Stimulated activated CD4-positive, alpha-beta T cell treated with anti-CD3 and anti-CD28 coated beads, Interleukin-4, amount 100 ng/mL, for 4 hours (primary cell): ENCODE data around the gene P2RX7.
A peak's percentile ranks its signal among the peaks of the same experiment; 100 is the strongest.

ENCODE experiments used
- DNase-seq, 2 experiments: peaks; one replicate each; pipeline ENCODE4 v3.0.0-alpha.2; 2020

The P2RX7 gene

GRCh38 chr12:121111684-121112083 lies 21.0 kb upstream of the P2RX7 start:
- no peak for DNase-seq

- no peak for DNase-seq
Measured at GRCh38 chr12:121112496-121112895, 20.2 kb upstream of the P2RX7 start.

- no peak for DNase-seq
Measured at GRCh38 chr12:121113057-121113456, 19.6 kb upstream of the P2RX7 start.

- DNase-seq: no peak
Measured at GRCh38 chr12:121114019-121114639, 18.5 kb upstream of the P2RX7 start.

- DNase-seq: no peak
Measured at GRCh38 chr12:121114806-121115205, 17.9 kb upstream of the P2RX7 start.

- DNase-seq: no peak
Measured at GRCh38 chr12:121115530-121115929, 17.1 kb upstream of the P2RX7 start.

- no peak for DNase-seq
Measured at GRCh38 chr12:121116318-121117225, 16.1 kb upstream of the P2RX7 start.

- no peak for DNase-seq
Measured at GRCh38 chr12:121117226-121117777, 15.4 kb upstream of the P2RX7 start.

- no peak for DNase-seq
Measured at GRCh38 chr12:121120323-121120722, 12.4 kb upstream of the P2RX7 start.

GRCh38 chr12:121120989-121121755 lies 11.5 kb upstream of the P2RX7 start:
- no peak for DNase-seq

- no peak for DNase-seq
Measured at GRCh38 chr12:121121805-121122204, 10.9 kb upstream of the P2RX7 start.

- no peak for DNase-seq
Measured at GRCh38 chr12:121123488-121123887, 9.2 kb upstream of the P2RX7 start.

GRCh38 chr12:121124402-121125109 lies 8.1 kb upstream of the P2RX7 start:
- DNase-seq: no peak

GRCh38 chr12:121127501-121127900 lies 5.2 kb upstream of the P2RX7 start:
- DNase-seq: no peak

GRCh38 chr12:121128908-121129810 lies 3.5 kb upstream of the P2RX7 start:
- peak; percentile 71 to 89 for DNase-seq

- DNase-seq: no peak
Measured at GRCh38 chr12:121129811-121130147, 2.9 kb upstream of the P2RX7 start.

- no peak for DNase-seq
Measured at GRCh38 chr12:121130866-121131373, 1.8 kb upstream of the P2RX7 start.

- no peak for DNase-seq
Measured at GRCh38 chr12:121131941-121132341, 735 bp upstream of the P2RX7 start.

GRCh38 chr12:121133838-121134237 lies 1.2 kb downstream of the P2RX7 start:
- no peak for DNase-seq

GRCh38 chr12:121135320-121135719 lies 2.6 kb downstream of the P2RX7 start:
- no peak for DNase-seq

- DNase-seq: no peak
Measured at GRCh38 chr12:121137512-121137911, 4.8 kb downstream of the P2RX7 start.
